ENCODE results near the gene WFDC2.
A peak's percentile ranks its signal among the peaks of the same experiment; 100 is the strongest.

WFDC2 gene

GRCh38 chr20:45433976-45434375, 35.6 kb upstream of the WFDC2 start:
- Histone ChIP-seq H3K9ac (ENCODE audit: low read depth in 1 of 2, low read length in 2 of 2) (no peak overlapping the region), H3K27ac (ENCODE audit: low read depth, low read length) (no peak overlapping the region)

DNA sequence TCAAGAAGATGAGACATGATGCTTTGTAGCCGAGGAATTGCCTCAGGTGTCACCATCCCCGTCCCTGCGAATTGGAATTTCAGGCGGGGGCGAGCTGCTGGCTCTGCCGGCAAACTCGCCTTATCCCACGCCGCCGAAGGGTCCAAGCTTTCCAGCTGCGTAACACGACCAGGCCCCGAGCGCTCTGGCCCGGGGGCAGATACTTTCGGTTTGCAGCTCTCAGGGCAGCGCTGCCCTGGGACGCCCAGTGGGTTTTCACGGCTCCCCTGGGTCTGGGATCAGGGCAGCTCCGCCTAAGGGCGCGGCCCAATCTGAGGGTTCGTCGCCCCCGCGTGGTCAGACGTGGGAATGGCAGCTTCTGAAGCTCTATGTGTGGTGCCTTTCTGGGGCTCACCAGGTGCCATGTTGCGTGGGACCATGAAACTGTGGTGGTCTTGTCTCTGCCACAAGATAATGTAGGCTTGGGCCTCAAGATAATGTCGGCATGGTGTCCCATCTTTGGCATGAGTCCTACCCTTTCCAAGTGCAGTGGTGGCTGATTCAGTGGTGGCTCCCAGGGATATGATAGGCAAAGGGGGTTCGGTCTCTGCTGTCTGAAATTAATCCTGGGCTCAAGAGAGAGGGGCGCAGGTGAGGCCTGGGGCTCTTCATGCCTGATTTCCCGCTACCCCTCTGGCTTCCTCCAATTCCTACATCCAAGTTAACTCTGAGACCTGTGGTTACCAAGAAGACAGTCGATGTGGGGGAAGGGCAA, 32.6 kb upstream of the WFDC2 start:
- Histone ChIP-seq H3K9ac (ENCODE audit: low read depth in 1 of 2, low read length in 2 of 2) (peak overlapping the region; percentile 74 to 80), H3K9me3 (ENCODE audit: control insufficient read depth in 1 of 2, low read length in 2 of 2) (no peaks in the 10 kb centered on the region), H3K4me3 (ENCODE audit: low read depth in 1 of 2, low read length in 2 of 2) (peak overlapping the region; percentile 74 to 78), H3K4me1 (ENCODE audit: control insufficient read depth in 1 of 2, insufficient read depth in 2 of 2, low read length in 2 of 2) (peaks cover 0 to 4% of the 10 kb centered on the region in 2 donors), H3K27ac (ENCODE audit: low read depth, low read length) (peak overlapping the region; percentile 42), H3K36me3 (ENCODE audit: control insufficient read depth in 1 of 2, insufficient read depth in 2 of 2, low read length in 2 of 2) (no peaks in the 10 kb centered on the region), H3K27me3 (ENCODE audit: control insufficient read depth in 1 of 2, insufficient read depth in 2 of 2, low read length in 2 of 2) (no peaks in the 10 kb centered on the region)

More at GRCh38 chr20:45433976-45434375, 35.6 kb upstream of the WFDC2 start:
- Histone ChIP-seq H3K9me3 (ENCODE audit: control insufficient read depth in 1 of 2, low read length in 2 of 2) (no peaks in the 10 kb centered on the region), H3K27me3 (ENCODE audit: control insufficient read depth in 1 of 2, insufficient read depth in 2 of 2, low read length in 2 of 2) (no peaks in the 10 kb centered on the region), H3K36me3 (ENCODE audit: control insufficient read depth in 1 of 2, insufficient read depth in 2 of 2, low read length in 2 of 2) (peaks cover 0 to 3% of the 10 kb centered on the region in 2 donors), H3K4me3 (ENCODE audit: low read depth in 1 of 2, low read length in 2 of 2) (no peak overlapping the region), H3K4me1 (ENCODE audit: control insufficient read depth in 1 of 2, insufficient read depth in 2 of 2, low read length in 2 of 2) (peaks cover 0 to 4% of the 10 kb centered on the region in 2 donors)

GRCh38 chr20:45440424-45440823, 29.1 kb upstream of the WFDC2 start:
- Histone ChIP-seq H3K9me3 (ENCODE audit: control insufficient read depth in 1 of 2, low read length in 2 of 2) (no peaks in the 10 kb centered on the region), H3K4me3 (ENCODE audit: low read depth in 1 of 2, low read length in 2 of 2) (no peak overlapping the region), H3K9ac (ENCODE audit: low read depth in 1 of 2, low read length in 2 of 2) (no peak overlapping the region), H3K27ac (ENCODE audit: low read depth, low read length) (no peak overlapping the region), H3K27me3 (ENCODE audit: control insufficient read depth in 1 of 2, insufficient read depth in 2 of 2, low read length in 2 of 2) (no peaks in the 10 kb centered on the region), H3K36me3 (ENCODE audit: control insufficient read depth in 1 of 2, insufficient read depth in 2 of 2, low read length in 2 of 2) (no peaks in the 10 kb centered on the region), H3K4me1 (ENCODE audit: control insufficient read depth in 1 of 2, insufficient read depth in 2 of 2, low read length in 2 of 2) (peaks cover 0 to 4% of the 10 kb centered on the region in 2 donors)

DNA sequence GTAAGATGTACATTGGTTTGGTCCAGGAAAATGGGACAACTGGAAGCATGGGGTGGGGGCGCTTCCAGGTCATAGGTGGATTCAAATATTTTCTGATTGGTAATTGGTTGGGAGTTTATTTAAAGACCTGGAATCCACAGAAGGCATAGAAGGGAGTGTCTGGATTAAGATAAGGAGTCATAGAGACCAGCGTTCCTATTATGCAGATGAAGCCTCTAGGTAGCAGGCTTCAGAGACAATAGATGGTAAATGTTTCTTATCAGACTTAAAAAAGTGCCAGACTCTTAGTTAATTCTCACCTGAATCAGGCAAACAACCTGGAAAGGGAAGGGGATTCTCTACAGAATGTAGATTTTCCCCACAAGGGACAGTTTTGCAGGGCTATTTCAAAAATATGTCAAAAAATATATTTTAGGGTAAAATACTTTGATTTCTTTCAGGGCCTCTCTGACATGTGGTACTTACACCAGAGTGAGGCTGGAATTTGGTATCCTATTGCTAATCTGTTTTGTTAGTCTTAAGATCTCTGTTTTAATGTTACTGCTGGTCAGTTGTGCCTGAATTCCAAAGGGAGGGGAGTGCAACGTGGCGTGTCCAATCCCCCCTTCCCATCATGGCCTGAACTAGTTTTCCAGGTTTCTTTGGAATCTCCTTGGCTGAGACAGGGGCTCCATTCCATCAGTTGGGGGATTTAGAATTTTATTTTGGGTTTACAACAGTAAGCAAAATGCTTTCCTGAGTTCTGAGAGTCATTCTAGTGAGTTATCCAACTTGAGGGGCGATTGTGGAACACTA, 28.5 kb upstream of the WFDC2 start:
- no peak overlapping the region for H3K27ac ChIP-seq (ENCODE audit: low read depth, low read length)
- H3K9me3 ChIP-seq (ENCODE audit: control insufficient read depth in 1 of 2, low read length in 2 of 2), result no peaks in the 10 kb centered on the region
- H3K4me3 ChIP-seq (ENCODE audit: low read depth in 1 of 2, low read length in 2 of 2), result no peak overlapping the region
- no peak overlapping the region for H3K9ac ChIP-seq (ENCODE audit: low read depth in 1 of 2, low read length in 2 of 2)
- H3K27me3 ChIP-seq (ENCODE audit: control insufficient read depth in 1 of 2, insufficient read depth in 2 of 2, low read length in 2 of 2), result no peaks in the 10 kb centered on the region
- H3K36me3 ChIP-seq (ENCODE audit: control insufficient read depth in 1 of 2, insufficient read depth in 2 of 2, low read length in 2 of 2), result no peaks in the 10 kb centered on the region
- peaks cover 0 to 4% of the 10 kb centered on the region in 2 donors for H3K4me1 ChIP-seq (ENCODE audit: control insufficient read depth in 1 of 2, insufficient read depth in 2 of 2, low read length in 2 of 2)

- Histone ChIP-seq H3K27me3 (ENCODE audit: control insufficient read depth in 1 of 2, insufficient read depth in 2 of 2, low read length in 2 of 2) (no peaks in the 10 kb centered on the region), H3K9me3 (ENCODE audit: control insufficient read depth in 1 of 2, low read length in 2 of 2) (no peaks in the 10 kb centered on the region), H3K36me3 (ENCODE audit: control insufficient read depth in 1 of 2, insufficient read depth in 2 of 2, low read length in 2 of 2) (no peaks in the 10 kb centered on the region), H3K4me1 (ENCODE audit: control insufficient read depth in 1 of 2, insufficient read depth in 2 of 2, low read length in 2 of 2) (peaks cover 0 to 4% of the 10 kb centered on the region in 2 donors), H3K4me3 (ENCODE audit: low read depth in 1 of 2, low read length in 2 of 2) (no peak overlapping the region), H3K9ac (ENCODE audit: low read depth in 1 of 2, low read length in 2 of 2) (no peak overlapping the region), H3K27ac (ENCODE audit: low read depth, low read length) (no peak overlapping the region)
Observed at GRCh38 chr20:45441746-45442145, 27.8 kb upstream of the WFDC2 start.

DNA sequence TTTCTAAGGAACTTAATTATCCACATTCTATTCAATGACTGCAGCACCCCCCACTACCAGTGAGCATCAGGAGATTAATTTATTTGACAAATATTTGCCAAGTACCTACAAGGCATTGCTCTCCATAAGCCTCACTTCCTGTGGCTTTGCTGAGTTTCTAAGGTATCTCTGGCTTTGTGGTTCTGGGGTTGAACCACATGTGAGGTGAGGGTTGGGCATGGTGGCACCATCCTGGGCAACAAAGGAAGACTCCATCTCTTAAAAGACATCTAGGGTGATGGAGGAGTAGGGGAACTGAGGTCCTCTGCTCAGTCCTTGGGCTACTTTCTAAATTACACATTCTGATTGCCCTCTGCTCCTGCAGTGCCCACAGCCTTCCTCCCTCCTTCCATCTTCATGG, 25.5 kb upstream of the WFDC2 start:
- Histone ChIP-seq H3K36me3 (ENCODE audit: control insufficient read depth in 1 of 2, insufficient read depth in 2 of 2, low read length in 2 of 2) (no peaks in the 10 kb centered on the region), H3K27ac (ENCODE audit: low read depth, low read length) (no peak overlapping the region), H3K27me3 (ENCODE audit: control insufficient read depth in 1 of 2, insufficient read depth in 2 of 2, low read length in 2 of 2) (no peaks in the 10 kb centered on the region), H3K4me3 (ENCODE audit: low read depth in 1 of 2, low read length in 2 of 2) (no peak overlapping the region), H3K9ac (ENCODE audit: low read depth in 1 of 2, low read length in 2 of 2) (no peak overlapping the region), H3K4me1 (ENCODE audit: control insufficient read depth in 1 of 2, insufficient read depth in 2 of 2, low read length in 2 of 2) (no peaks in the 10 kb centered on the region), H3K9me3 (ENCODE audit: control insufficient read depth in 1 of 2, low read length in 2 of 2) (no peaks in the 10 kb centered on the region)

- Histone ChIP-seq H3K27me3 (ENCODE audit: control insufficient read depth in 1 of 2, insufficient read depth in 2 of 2, low read length in 2 of 2) (no peaks in the 10 kb centered on the region), H3K9me3 (ENCODE audit: control insufficient read depth in 1 of 2, low read length in 2 of 2) (no peaks in the 10 kb centered on the region), H3K4me1 (ENCODE audit: control insufficient read depth in 1 of 2, insufficient read depth in 2 of 2, low read length in 2 of 2) (peaks cover 0 to 6% of the 10 kb centered on the region in 2 donors), H3K9ac (ENCODE audit: low read depth in 1 of 2, low read length in 2 of 2) (no peak overlapping the region), H3K36me3 (ENCODE audit: control insufficient read depth in 1 of 2, insufficient read depth in 2 of 2, low read length in 2 of 2) (no peaks in the 10 kb centered on the region), H3K4me3 (ENCODE audit: low read depth in 1 of 2, low read length in 2 of 2) (no peak overlapping the region), H3K27ac (ENCODE audit: low read depth, low read length) (no peak overlapping the region)
Observed at GRCh38 chr20:45445805-45446562, 23.6 kb upstream of the WFDC2 start.

DNA sequence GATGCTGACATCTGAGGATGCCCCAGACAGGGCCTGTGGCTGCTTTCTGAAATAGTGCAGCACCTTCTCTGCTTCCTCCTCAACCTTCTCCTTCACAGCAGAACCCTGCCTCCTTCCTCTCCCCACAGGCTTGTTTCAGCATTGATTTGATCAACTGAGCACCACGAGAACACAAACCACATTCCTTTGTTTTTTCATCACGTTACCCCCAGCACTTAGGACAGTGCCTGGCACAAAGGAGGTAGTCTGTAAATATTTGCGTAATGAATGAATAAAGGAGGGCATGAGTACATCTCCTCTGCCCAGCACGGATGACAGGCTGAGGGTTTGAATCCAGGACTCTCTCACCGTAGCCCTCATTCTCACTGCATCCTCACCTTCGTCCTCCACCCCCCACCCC, 21.3 kb upstream of the WFDC2 start:
- Histone ChIP-seq H3K27ac (ENCODE audit: low read depth, low read length) (no peak overlapping the region), H3K4me3 (ENCODE audit: low read depth in 1 of 2, low read length in 2 of 2) (no peak overlapping the region), H3K27me3 (ENCODE audit: control insufficient read depth in 1 of 2, insufficient read depth in 2 of 2, low read length in 2 of 2) (no peaks in the 10 kb centered on the region), H3K36me3 (ENCODE audit: control insufficient read depth in 1 of 2, insufficient read depth in 2 of 2, low read length in 2 of 2) (no peaks in the 10 kb centered on the region), H3K9ac (ENCODE audit: low read depth in 1 of 2, low read length in 2 of 2) (no peak overlapping the region), H3K9me3 (ENCODE audit: control insufficient read depth in 1 of 2, low read length in 2 of 2) (no peaks in the 10 kb centered on the region), H3K4me1 (ENCODE audit: control insufficient read depth in 1 of 2, insufficient read depth in 2 of 2, low read length in 2 of 2) (peaks cover 6% of the 10 kb centered on the region in 2 donors)

- Histone ChIP-seq H3K9me3 (ENCODE audit: control insufficient read depth in 1 of 2, low read length in 2 of 2) (no peaks in the 10 kb centered on the region), H3K27ac (ENCODE audit: low read depth, low read length) (no peak overlapping the region), H3K4me1 (ENCODE audit: control insufficient read depth in 1 of 2, insufficient read depth in 2 of 2, low read length in 2 of 2) (peaks cover 6% of the 10 kb centered on the region in 2 donors), H3K4me3 (ENCODE audit: low read depth in 1 of 2, low read length in 2 of 2) (no peak overlapping the region), H3K9ac (ENCODE audit: low read depth in 1 of 2, low read length in 2 of 2) (peak overlapping the region in 1 of 2 donors; percentile 18), H3K36me3 (ENCODE audit: control insufficient read depth in 1 of 2, insufficient read depth in 2 of 2, low read length in 2 of 2) (no peaks in the 10 kb centered on the region), H3K27me3 (ENCODE audit: control insufficient read depth in 1 of 2, insufficient read depth in 2 of 2, low read length in 2 of 2) (no peaks in the 10 kb centered on the region)
Observed at GRCh38 chr20:45449528-45449927, 20.0 kb upstream of the WFDC2 start.
